GM12878 (cell line): ENCODE data around the gene TAF11L14. TPM values are rescaled to one million over a fixed set of nuclear protein-coding genes. Genes with fewer than 3 reads are reported as not detected.

Experiments
- ATAC-seq: fragments of 200-7000 bp; cut with Tn5 transposase; 3 replicates; pipeline ENCODE4 v1.9.1; 2020; ENCODE audit warnings: mild to moderate bottlenecking, moderate library complexity
- BruUV-seq: library from RNA; stranded (reverse); fragments of 400-500 nt; replicated peaks from 2 replicates; lab custom pipeline; 2021; lab: Mats Ljungman, UMichigan
- CTCF ChIA-PET: fragments of 300-600 bp; sonication (Branson Sonifier 250); formaldehyde crosslinking; extraction: SDS; loops from one replicate; lab custom pipeline; 2021; ENCODE audit warnings: inconsistent platforms; lab: Yijun Ruan, JAX
- POLR2A ChIA-PET: fragments of 350-600 bp; formaldehyde crosslinking; extraction: SDS; loops from one replicate; lab custom pipeline; 2021; ENCODE audit warnings: inconsistent platforms; lab: Charles Lee
- RAD21 ChIA-PET: fragments of 300-600 bp; sonication (Branson Sonifier 250); formaldehyde crosslinking; loops from one replicate; lab custom pipeline; 2023; ENCODE audit warnings: antibody characterized with exemption; ENCODE audit not compliant: unreplicated experiment; lab: Charles Lee
- SMC1A ChIA-PET: fragments of 300-600 bp; sonication (Branson Sonifier 250); formaldehyde crosslinking; loops from one replicate; lab custom pipeline; 2023; ENCODE audit not compliant: unreplicated experiment, uncharacterized antibody; lab: Charles Lee
- DNase-seq: peaks from one replicate; pipeline ENCODE4 v3.0.0-alpha.2; 2011; ENCODE audit warnings: low read depth, low spot score
- FAIRE-seq: peaks from 3 replicates; lab custom pipeline; 2011; peaks lifted over from hg19 to GRCh38; lab: Jason Lieb, UNC
- H2AFZ ChIP-seq: 2 replicates; pipeline ENCODE4 v1.6.0; 2011; ENCODE audit warnings: low read depth, low read length, control low read depth; ENCODE audit not compliant: control insufficient read depth
- H3K27ac ChIP-seq: 2 replicates; pipeline ENCODE4 v1.5.1; 2011; ENCODE audit warnings: control low read depth; ENCODE audit not compliant: control insufficient read depth, insufficient read depth
- H3K27me3 ChIP-seq, 2 experiments: replicated peaks in 1 of 2; 2 replicates each; pipeline versions ENCODE4 v1.6.0 to v1.6.1; 2011; ENCODE audit warnings: low read length in 1 of 2; ENCODE audit not compliant: control insufficient read depth in 2 of 2, insufficient read depth in 2 of 2
- H3K36me3 ChIP-seq, 2 experiments: 2 replicates each; pipeline ENCODE4 v1.5.1; 2011; ENCODE audit warnings: low read length in 1 of 2; ENCODE audit not compliant: control insufficient read depth in 2 of 2, insufficient read depth in 2 of 2
- H3K4me1 ChIP-seq: 2 replicates; pipeline ENCODE4 v1.6.1; 2011; ENCODE audit warnings: mild to moderate bottlenecking, low read length, moderate library complexity, mixed read lengths; ENCODE audit not compliant: control insufficient read depth, insufficient read depth
- H3K4me2 ChIP-seq: 2 replicates; pipeline ENCODE4 v1.6.0; 2011; ENCODE audit warnings: control low read depth; ENCODE audit not compliant: control insufficient read depth, insufficient read depth
- H3K4me3 ChIP-seq: fragments of 200-600 bp; sonication (generic); 2 replicates; pipeline ENCODE4 v1.5.1; 2016
- H3K79me2 ChIP-seq: 2 replicates; pipeline ENCODE4 v1.6.0; 2011; ENCODE audit warnings: low read length; ENCODE audit not compliant: control insufficient read depth, insufficient read depth
- H3K9ac ChIP-seq: 2 replicates; pipeline ENCODE4 v1.8.0; 2011; ENCODE audit warnings: low read length, control low read depth, mixed read lengths; ENCODE audit not compliant: control insufficient read depth, insufficient read depth
- H3K9me3 ChIP-seq: replicated peaks from 3 replicates; pipeline ENCODE4 v1.5.1; 2011; ENCODE audit warnings: mild to moderate bottlenecking, low read length; ENCODE audit not compliant: control insufficient read depth, insufficient read depth
- H4K20me1 ChIP-seq: 2 replicates; pipeline ENCODE4 v1.6.0; 2011; ENCODE audit not compliant: control insufficient read depth, insufficient read depth
- FOS ChIP-seq: IDR thresholded peaks from 3 replicates; pipeline ENCODE4 v1.6.1; 2011; ENCODE audit warnings: borderline replicate concordance; ENCODE audit not compliant: insufficient read length; ENCODE audit errors: extremely low read depth
- NR2F1 ChIP-seq: fragments of 450-650 bp; conservative IDR thresholded peaks from 2 replicates; pipeline ENCODE4 v1.6.1; 2017; ENCODE audit warnings: mild to moderate bottlenecking
- WGBS: methylation state at CpG from one replicate; pipeline ENCODE4 v1.1.6; 2016; ENCODE audit warnings: low lambda C conversion rate; ENCODE audit not compliant: insufficient replicate concordance, insufficient coverage; ENCODE audit errors: missing lambda C conversion rate; 5-methylcytosine and 5-hydroxymethylcytosine counted together
- in situ Hi-C: fragments of 300-500 bp; cut with MboI; formaldehyde crosslinking; loops from 9 replicates; pipeline ENCODE4 v1.14.3; 2018; ENCODE audit warnings: mixed read lengths
- intact Hi-C: fragments of 100-400 bp; cut with micrococcal nuclease; formaldehyde crosslinking; loops from one replicate; pipeline ENCODE4 v1.14.2; 2022; ENCODE audit not compliant: unreplicated experiment
- polyA plus RNA-seq, 11 experiments: library from polyadenylated mRNA; depleted of rRNA in 4 of 11; unstranded in 6 of 11; stranded (reverse) in 5 of 11; fragments of >200 nt; fragmentation: Nextera tagmentation in 4 of 11; fragmentation: Illumina TruSeq in 1 of 11; extraction: Ambion mirVana in 4 of 11; extraction: Trizol in 1 of 11; gene quantifications; 1 replicate in 1 of 11; 2 replicates in 10 of 11; pipeline versions ENCODE4 v1.2.1 to v1.2.3, GENCODE V29; 2011 to 2016; ENCODE audit warnings: inconsistent platforms in 2 of 11, missing spikeins in 2 of 11, low read depth in 1 of 11
- total RNA-seq, 4 experiments: library from RNA; depleted of rRNA in 3 of 4; stranded (reverse); fragments of >200 nt in 3 of 4; fragmentation: Illumina TruSeq in 1 of 4; extraction: Trizol in 1 of 4; gene quantifications; 2 replicates each; pipeline versions ENCODE4 v1.2.1 to v1.2.3, GENCODE V29; 2013 to 2021
- TF ChIP-seq, protein P1 (sequence below): IDR thresholded peaks from 2 replicates; pipeline ENCODE4 v1.6.1; 2012; ENCODE audit warnings: improper control_type of control experiment, low read depth, low read length; ENCODE audit not compliant: insufficient replicate concordance
- TF ChIP-seq, protein P2 (sequence below): fragments of 450-650 bp; IDR thresholded peaks from 2 replicates; pipeline ENCODE4 v1.6.1; 2016; ENCODE audit warnings: mild to moderate bottlenecking, moderate library complexity, borderline replicate concordance
- TF ChIP-seq, protein P3 (sequence below): fragments of 450-650 bp; IDR thresholded peaks from 2 replicates; pipeline ENCODE4 v1.6.1; 2018; ENCODE audit warnings: borderline replicate concordance, mild to moderate bottlenecking; ENCODE audit not compliant: partially characterized antibody
- TF ChIP-seq, protein P4 (sequence below), 3 experiments: IDR thresholded peaks in 2 of 3; conservative IDR thresholded peaks in 1 of 3; 2 replicates each; pipeline ENCODE4 v1.5.1; 2011; ENCODE audit warnings: low read depth in 3 of 3, low read length in 3 of 3, mild to moderate bottlenecking in 3 of 3, control low read depth in 2 of 3, moderate library complexity in 2 of 3, inconsistent platforms in 1 of 3, mixed read lengths in 1 of 3; ENCODE audit not compliant: control insufficient read depth in 2 of 3, insufficient read depth in 1 of 3; ENCODE audit errors: extremely low read depth in 1 of 3
- TF ChIP-seq, protein P5 (sequence below): fragments of 450-650 bp; IDR thresholded peaks from 2 replicates; pipeline ENCODE4 v1.6.1; 2016; ENCODE audit warnings: mild to moderate bottlenecking

TAF11L14 gene
- total and polyA plus RNA-seq, 10 of the 15 experiments (the other 5 are each of a cell fraction or from before 2014, with no cell fraction given), result not detected

DNA sequence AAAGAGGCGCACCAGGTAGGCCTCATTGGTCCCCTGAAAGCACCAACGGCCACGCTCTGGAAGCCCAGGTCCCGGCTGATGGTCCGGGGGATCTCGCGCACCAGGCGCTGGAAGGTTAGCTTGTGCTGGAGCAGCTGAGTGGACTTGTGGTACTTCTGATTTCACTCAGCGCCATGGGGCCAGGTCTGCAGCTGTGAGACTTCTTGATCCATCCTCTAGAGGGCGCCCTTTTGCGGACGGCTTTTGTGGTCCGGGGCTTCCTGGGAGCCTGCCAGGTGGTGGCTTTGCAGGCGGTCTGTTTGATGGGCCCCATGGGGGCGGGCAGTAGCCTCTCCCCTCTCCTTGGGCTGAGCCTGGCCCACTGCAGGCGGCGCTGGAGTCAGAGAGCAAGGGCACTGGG, 13.6 kb upstream of the TAF11L14 start:
- H3K4me2 ChIP-seq, result no peak overlapping the region
- no peak overlapping the region for H3K4me3 ChIP-seq
- no peaks in the 10 kb centered on the region for H3K79me2 ChIP-seq
- FAIRE-seq (no peak), ATAC-seq (no peak), DNase-seq (no peak)
- intact Hi-C loops (no loop called here), in situ Hi-C loops (no loop called here)
- H3K9me3 ChIP-seq, result no peaks in the 10 kb centered on the region
- no peak overlapping the region for H2AFZ ChIP-seq
- no peaks in the 10 kb centered on the region for H3K36me3 ChIP-seq
- no peak overlapping the region for H3K27ac ChIP-seq
- no peaks in the 10 kb centered on the region for H4K20me1 ChIP-seq
- ChIA-PET SMC1A (no interaction called here), CTCF (no interaction called here), POLR2A (no interaction called here), RAD21 (no interaction called here)
- 62% methylated on average over 17 of the region's 17 CpGs for WGBS
- H3K27me3 ChIP-seq, result no peaks in the 10 kb centered on the region
- no TSS peak for BruUV-seq
- H3K4me1 ChIP-seq, result no peaks in the 10 kb centered on the region
- no peak overlapping the region for H3K9ac ChIP-seq
- TF ChIP-seq, protein P1, sequence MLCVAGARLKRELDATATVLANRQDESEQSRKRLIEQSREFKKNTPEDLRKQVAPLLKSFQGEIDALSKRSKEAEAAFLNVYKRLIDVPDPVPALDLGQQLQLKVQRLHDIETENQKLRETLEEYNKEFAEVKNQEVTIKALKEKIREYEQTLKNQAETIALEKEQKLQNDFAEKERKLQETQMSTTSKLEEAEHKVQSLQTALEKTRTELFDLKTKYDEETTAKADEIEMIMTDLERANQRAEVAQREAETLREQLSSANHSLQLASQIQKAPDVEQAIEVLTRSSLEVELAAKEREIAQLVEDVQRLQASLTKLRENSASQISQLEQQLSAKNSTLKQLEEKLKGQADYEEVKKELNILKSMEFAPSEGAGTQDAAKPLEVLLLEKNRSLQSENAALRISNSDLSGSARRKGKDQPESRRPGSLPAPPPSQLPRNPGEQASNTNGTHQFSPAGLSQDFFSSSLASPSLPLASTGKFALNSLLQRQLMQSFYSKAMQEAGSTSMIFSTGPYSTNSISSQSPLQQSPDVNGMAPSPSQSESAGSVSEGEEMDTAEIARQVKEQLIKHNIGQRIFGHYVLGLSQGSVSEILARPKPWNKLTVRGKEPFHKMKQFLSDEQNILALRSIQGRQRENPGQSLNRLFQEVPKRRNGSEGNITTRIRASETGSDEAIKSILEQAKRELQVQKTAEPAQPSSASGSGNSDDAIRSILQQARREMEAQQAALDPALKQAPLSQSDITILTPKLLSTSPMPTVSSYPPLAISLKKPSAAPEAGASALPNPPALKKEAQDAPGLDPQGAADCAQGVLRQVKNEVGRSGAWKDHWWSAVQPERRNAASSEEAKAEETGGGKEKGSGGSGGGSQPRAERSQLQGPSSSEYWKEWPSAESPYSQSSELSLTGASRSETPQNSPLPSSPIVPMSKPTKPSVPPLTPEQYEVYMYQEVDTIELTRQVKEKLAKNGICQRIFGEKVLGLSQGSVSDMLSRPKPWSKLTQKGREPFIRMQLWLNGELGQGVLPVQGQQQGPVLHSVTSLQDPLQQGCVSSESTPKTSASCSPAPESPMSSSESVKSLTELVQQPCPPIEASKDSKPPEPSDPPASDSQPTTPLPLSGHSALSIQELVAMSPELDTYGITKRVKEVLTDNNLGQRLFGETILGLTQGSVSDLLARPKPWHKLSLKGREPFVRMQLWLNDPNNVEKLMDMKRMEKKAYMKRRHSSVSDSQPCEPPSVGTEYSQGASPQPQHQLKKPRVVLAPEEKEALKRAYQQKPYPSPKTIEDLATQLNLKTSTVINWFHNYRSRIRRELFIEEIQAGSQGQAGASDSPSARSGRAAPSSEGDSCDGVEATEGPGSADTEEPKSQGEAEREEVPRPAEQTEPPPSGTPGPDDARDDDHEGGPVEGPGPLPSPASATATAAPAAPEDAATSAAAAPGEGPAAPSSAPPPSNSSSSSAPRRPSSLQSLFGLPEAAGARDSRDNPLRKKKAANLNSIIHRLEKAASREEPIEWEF, result no peak
- TF ChIP-seq, protein P2, sequence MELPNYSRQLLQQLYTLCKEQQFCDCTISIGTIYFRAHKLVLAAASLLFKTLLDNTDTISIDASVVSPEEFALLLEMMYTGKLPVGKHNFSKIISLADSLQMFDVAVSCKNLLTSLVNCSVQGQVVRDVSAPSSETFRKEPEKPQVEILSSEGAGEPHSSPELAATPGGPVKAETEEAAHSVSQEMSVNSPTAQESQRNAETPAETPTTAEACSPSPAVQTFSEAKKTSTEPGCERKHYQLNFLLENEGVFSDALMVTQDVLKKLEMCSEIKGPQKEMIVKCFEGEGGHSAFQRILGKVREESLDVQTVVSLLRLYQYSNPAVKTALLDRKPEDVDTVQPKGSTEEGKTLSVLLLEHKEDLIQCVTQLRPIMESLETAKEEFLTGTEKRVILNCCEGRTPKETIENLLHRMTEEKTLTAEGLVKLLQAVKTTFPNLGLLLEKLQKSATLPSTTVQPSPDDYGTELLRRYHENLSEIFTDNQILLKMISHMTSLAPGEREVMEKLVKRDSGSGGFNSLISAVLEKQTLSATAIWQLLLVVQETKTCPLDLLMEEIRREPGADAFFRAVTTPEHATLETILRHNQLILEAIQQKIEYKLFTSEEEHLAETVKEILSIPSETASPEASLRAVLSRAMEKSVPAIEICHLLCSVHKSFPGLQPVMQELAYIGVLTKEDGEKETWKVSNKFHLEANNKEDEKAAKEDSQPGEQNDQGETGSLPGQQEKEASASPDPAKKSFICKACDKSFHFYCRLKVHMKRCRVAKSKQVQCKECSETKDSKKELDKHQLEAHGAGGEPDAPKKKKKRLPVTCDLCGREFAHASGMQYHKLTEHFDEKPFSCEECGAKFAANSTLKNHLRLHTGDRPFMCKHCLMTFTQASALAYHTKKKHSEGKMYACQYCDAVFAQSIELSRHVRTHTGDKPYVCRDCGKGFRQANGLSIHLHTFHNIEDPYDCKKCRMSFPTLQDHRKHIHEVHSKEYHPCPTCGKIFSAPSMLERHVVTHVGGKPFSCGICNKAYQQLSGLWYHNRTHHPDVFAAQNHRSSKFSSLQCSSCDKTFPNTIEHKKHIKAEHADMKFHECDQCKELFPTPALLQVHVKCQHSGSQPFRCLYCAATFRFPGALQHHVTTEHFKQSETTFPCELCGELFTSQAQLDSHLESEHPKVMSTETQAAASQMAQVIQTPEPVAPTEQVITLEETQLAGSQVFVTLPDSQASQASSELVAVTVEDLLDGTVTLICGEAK, result no peak
- TF ChIP-seq, protein P3, sequence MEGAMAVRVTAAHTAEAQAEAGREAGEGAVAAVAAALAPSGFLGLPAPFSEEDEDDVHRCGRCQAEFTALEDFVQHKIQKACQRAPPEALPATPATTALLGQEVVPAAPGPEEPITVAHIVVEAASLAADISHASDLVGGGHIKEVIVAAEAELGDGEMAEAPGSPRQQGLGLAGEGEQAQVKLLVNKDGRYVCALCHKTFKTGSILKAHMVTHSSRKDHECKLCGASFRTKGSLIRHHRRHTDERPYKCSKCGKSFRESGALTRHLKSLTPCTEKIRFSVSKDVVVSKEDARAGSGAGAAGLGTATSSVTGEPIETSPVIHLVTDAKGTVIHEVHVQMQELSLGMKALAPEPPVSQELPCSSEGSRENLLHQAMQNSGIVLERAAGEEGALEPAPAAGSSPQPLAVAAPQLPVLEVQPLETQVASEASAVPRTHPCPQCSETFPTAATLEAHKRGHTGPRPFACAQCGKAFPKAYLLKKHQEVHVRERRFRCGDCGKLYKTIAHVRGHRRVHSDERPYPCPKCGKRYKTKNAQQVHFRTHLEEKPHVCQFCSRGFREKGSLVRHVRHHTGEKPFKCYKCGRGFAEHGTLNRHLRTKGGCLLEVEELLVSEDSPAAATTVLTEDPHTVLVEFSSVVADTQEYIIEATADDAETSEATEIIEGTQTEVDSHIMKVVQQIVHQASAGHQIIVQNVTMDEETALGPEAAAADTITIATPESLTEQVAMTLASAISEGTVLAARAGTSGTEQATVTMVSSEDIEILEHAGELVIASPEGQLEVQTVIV, result no peak
- TF ChIP-seq FOS (no peak), NR2F1 (no peak)
- TF ChIP-seq, protein P4, sequence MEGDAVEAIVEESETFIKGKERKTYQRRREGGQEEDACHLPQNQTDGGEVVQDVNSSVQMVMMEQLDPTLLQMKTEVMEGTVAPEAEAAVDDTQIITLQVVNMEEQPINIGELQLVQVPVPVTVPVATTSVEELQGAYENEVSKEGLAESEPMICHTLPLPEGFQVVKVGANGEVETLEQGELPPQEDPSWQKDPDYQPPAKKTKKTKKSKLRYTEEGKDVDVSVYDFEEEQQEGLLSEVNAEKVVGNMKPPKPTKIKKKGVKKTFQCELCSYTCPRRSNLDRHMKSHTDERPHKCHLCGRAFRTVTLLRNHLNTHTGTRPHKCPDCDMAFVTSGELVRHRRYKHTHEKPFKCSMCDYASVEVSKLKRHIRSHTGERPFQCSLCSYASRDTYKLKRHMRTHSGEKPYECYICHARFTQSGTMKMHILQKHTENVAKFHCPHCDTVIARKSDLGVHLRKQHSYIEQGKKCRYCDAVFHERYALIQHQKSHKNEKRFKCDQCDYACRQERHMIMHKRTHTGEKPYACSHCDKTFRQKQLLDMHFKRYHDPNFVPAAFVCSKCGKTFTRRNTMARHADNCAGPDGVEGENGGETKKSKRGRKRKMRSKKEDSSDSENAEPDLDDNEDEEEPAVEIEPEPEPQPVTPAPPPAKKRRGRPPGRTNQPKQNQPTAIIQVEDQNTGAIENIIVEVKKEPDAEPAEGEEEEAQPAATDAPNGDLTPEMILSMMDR (IDR thresholded peaks at IDR 0.05 in 2 of 3, conservative IDR thresholded peaks at IDR 0.05 in 1 of 3; ENCODE audit: control insufficient read depth in 2 of 3, extremely low read depth in 1 of 3, insufficient read depth in 1 of 3, low read depth in 3 of 3, low read length in 3 of 3), result no peak
- TF ChIP-seq, protein P5, sequence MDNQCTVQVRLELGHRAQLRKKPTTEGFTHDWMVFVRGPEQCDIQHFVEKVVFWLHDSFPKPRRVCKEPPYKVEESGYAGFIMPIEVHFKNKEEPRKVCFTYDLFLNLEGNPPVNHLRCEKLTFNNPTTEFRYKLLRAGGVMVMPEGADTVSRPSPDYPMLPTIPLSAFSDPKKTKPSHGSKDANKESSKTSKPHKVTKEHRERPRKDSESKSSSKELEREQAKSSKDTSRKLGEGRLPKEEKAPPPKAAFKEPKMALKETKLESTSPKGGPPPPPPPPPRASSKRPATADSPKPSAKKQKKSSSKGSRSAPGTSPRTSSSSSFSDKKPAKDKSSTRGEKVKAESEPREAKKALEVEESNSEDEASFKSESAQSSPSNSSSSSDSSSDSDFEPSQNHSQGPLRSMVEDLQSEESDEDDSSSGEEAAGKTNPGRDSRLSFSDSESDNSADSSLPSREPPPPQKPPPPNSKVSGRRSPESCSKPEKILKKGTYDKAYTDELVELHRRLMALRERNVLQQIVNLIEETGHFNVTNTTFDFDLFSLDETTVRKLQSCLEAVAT, result no peak
